CD14-positive monocyte (primary cell): ENCODE results near the gene PTGDS. TPM values are rescaled to one million over a fixed set of nuclear protein-coding genes. Genes with fewer than 3 reads are reported as not detected.

ENCODE experiments used
- DNase-seq, 3 donors: peaks; one replicate each; pipeline ENCODE4 v3.0.0-alpha.2; 2011 to 2022
- H2AFZ ChIP-seq: 2 replicates; pipeline ENCODE4 v1.6.0; 2012; ENCODE audit warnings: mild to moderate bottlenecking, low read depth, low read length, inconsistent platforms; ENCODE audit not compliant: insufficient read depth, poor library complexity, severe bottlenecking
- H3K27ac ChIP-seq, 2 donors: 1 replicate in 1 of 2; 2 replicates in 1 of 2; pipeline ENCODE4 v1.5.1; 2012 to 2013; ENCODE audit warnings: low read length in 2 of 2, control low read depth in 1 of 2, inconsistent platforms in 1 of 2, low read depth in 1 of 2, mild to moderate bottlenecking in 1 of 2
- H3K27me3 ChIP-seq, 2 donors: one replicate each; pipeline versions ENCODE4 v1.6.0 to v1.6.1; 2011 to 2013; ENCODE audit warnings: low read length in 2 of 2; ENCODE audit not compliant: control insufficient read depth in 2 of 2, insufficient read depth in 2 of 2
- H3K36me3 ChIP-seq, 2 donors: replicated peaks in 1 of 2; 1 replicate in 1 of 2; 2 replicates in 1 of 2; pipeline versions ENCODE4 v1.5.1 to v1.6.1; 2012 to 2013; ENCODE audit warnings: low read length in 2 of 2, control low read depth in 1 of 2, inconsistent platforms in 1 of 2, mild to moderate bottlenecking in 1 of 2; ENCODE audit not compliant: insufficient read depth in 2 of 2, control insufficient read depth in 1 of 2
- H3K4me1 ChIP-seq, 2 donors: 1 replicate in 1 of 2; 2 replicates in 1 of 2; pipeline versions ENCODE4 v1.5.1 to v1.6.1; 2012 to 2013; ENCODE audit warnings: low read length in 2 of 2, control low read depth in 1 of 2, inconsistent platforms in 1 of 2, mild to moderate bottlenecking in 1 of 2, moderate library complexity in 1 of 2; ENCODE audit not compliant: insufficient read depth in 2 of 2, control insufficient read depth in 1 of 2
- H3K4me2 ChIP-seq: replicated peaks from 2 replicates; pipeline ENCODE3; 2012; ENCODE audit warnings: low read length, moderate library complexity, mild to moderate bottlenecking; ENCODE audit not compliant: poor library complexity, severe bottlenecking; ENCODE audit errors: extremely low read depth
- H3K4me3 ChIP-seq, 3 experiments: fragments of 200-600 bp in 1 of 3; sonication (generic) in 1 of 3; replicated peaks in 1 of 3; 1 replicate in 2 of 3; 2 replicates in 1 of 3; pipeline ENCODE4 v1.5.1; 2011 to 2013; ENCODE audit warnings: low read length in 3 of 3, mild to moderate bottlenecking in 3 of 3, control low read depth in 2 of 3, low read depth in 2 of 3, inconsistent platforms in 1 of 3, moderate library complexity in 1 of 3
- H3K79me2 ChIP-seq: 2 replicates; pipeline ENCODE4 v1.6.0; 2012; ENCODE audit warnings: mild to moderate bottlenecking, control low read depth, inconsistent platforms, low read length, moderate library complexity; ENCODE audit not compliant: insufficient read depth
- H3K9ac ChIP-seq: 2 replicates; pipeline ENCODE4 v1.6.0; 2017; ENCODE audit warnings: low read length, mild to moderate bottlenecking; ENCODE audit not compliant: insufficient read depth, poor library complexity, severe bottlenecking
- H3K9me3 ChIP-seq, 2 donors: replicated peaks in 1 of 2; 1 replicate in 1 of 2; 2 replicates in 1 of 2; pipeline versions ENCODE4 v1.5.1 to v1.6.1; 2012 to 2013; ENCODE audit warnings: low read length in 2 of 2, control low read depth in 1 of 2; ENCODE audit not compliant: control insufficient read depth in 1 of 2, insufficient read depth in 1 of 2
- H4K20me1 ChIP-seq: 2 replicates; pipeline ENCODE4 v1.6.0; 2012; ENCODE audit warnings: mild to moderate bottlenecking, low read length, control low read depth, moderate library complexity; ENCODE audit not compliant: insufficient read depth
- H3K27ac Mint-ChIP-seq, 7 donors: one replicate each; pipeline ENCODE4 v1.8.0; 2020; ENCODE audit warnings: mild to moderate bottlenecking in 7 of 7, mixed read lengths in 7 of 7, moderate library complexity in 6 of 7, inconsistent platforms in 2 of 7
- H3K27me3 Mint-ChIP-seq, 3 donors: one replicate each; pipeline ENCODE4 v1.8.0; 2021 to 2022; ENCODE audit warnings: low read depth in 3 of 3, mild to moderate bottlenecking in 3 of 3, mixed read lengths in 3 of 3, moderate library complexity in 3 of 3, inconsistent platforms in 1 of 3
- H3K36me3 Mint-ChIP-seq, 2 donors: one replicate each; pipeline ENCODE4 v1.8.0; 2020; ENCODE audit warnings: mixed read lengths in 2 of 2, inconsistent platforms in 1 of 2, mild to moderate bottlenecking in 1 of 2
- H3K4me1 Mint-ChIP-seq: one replicate; pipeline ENCODE4 v1.8.0; 2020; ENCODE audit warnings: mild to moderate bottlenecking, mixed read lengths
- H3K4me3 Mint-ChIP-seq, 2 donors: one replicate each; pipeline ENCODE4 v1.8.0; 2020; ENCODE audit warnings: mild to moderate bottlenecking in 2 of 2, mixed read lengths in 2 of 2, moderate library complexity in 1 of 2
- H3K9me3 Mint-ChIP-seq, 7 donors: one replicate each; pipeline ENCODE4 v1.8.0; 2020 to 2022; ENCODE audit warnings: mixed read lengths in 7 of 7, mild to moderate bottlenecking in 6 of 7, moderate library complexity in 6 of 7, inconsistent platforms in 2 of 7
- WGBS: methylation state at CpG from one replicate; pipeline ENCODE4 v1.1.5; 2013; ENCODE audit warnings: missing lambda C conversion rate; ENCODE audit not compliant: insufficient coverage; 5-methylcytosine and 5-hydroxymethylcytosine counted together
- intact Hi-C, 2 donors: fragments of 100-400 bp; cut with micrococcal nuclease; formaldehyde crosslinking; loops; one replicate each; pipeline versions ENCODE4 v1.15.0 to v1.15.1; 2023
- polyA plus RNA-seq, 3 donors: library from polyadenylated mRNA; depleted of rRNA in 1 of 3; unstranded in 2 of 3; stranded (reverse) in 1 of 3; fragments of 300-500 nt in 2 of 3; fragments of >200 nt in 1 of 3; fragmentation: Illumina TruSeq in 2 of 3; gene quantifications; 1 replicate in 2 of 3; 2 replicates in 1 of 3; pipeline ENCODE4 v1.2.3, GENCODE V29; 2012 to 2021
- TF ChIP-seq, protein P1 (sequence below): fragments of 200-600 bp; IDR thresholded peaks from one replicate; pipeline ENCODE4 v1.8.0; 2022; ENCODE audit warnings: antibody characterized with exemption, mild to moderate bottlenecking

The PTGDS gene
- polyA plus RNA-seq, 3 donors: 0.34 to 1.5 TPM; not detected in 1

DNA sequence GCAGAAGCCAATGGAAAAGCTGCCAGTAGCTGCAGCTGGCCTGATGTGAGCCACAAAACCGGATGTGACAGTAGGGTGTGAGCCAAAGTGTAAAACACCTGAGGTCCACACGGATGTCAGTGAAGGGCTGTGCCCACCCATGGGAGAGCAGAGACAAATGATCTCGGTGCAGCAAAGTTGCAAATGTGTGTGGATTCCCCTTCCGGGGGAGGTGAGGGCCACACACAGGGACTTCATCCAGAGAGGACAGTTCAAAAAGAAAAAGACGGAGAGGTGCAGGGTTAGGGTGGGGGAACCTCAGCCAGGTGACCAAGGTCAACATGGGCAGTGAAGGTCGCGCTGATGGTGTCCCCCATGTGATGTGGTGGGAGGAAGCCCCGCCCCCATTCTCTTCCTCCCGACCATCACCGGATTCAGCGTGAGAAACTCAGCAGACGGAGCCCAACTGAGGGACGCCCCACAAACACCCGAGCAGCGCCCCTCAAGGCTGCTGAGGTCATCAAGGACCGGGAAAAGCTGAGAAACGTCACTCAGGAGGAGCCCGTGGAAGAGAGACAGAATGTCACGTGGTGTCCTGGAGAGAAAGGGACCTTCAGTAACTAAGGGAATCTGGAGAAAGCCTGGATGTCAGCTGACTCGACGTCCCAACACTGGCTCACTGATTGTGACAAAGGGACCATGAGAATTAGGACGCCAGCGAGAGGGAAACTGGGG lies 11.4 kb upstream of the PTGDS start:
- Histone ChIP-seq H3K79me2 (no peaks in the 10 kb centered on the region), H3K27me3 (no peaks in the 10 kb centered on the region), H3K36me3 (no peaks in the 10 kb centered on the region), H3K9ac (no peak overlapping the region), H3K4me3 (no peak overlapping the region), H2AFZ (no peak overlapping the region), H3K4me2 (no peak overlapping the region), H3K27ac (no peak overlapping the region), H3K9me3 (no peaks in the 10 kb centered on the region), H4K20me1 (no peaks in the 10 kb centered on the region), H3K4me1 (peaks cover 10 to 17% of the 10 kb centered on the region in 2 donors)
- peaks cover 0 to 2% (median 0%) of the 10 kb centered on the region in 7 donors for H3K9me3 Mint-ChIP-seq
- H3K4me3 Mint-ChIP-seq: peak overlapping the region; percentile 39 to 73
- TF ChIP-seq, protein P1, sequence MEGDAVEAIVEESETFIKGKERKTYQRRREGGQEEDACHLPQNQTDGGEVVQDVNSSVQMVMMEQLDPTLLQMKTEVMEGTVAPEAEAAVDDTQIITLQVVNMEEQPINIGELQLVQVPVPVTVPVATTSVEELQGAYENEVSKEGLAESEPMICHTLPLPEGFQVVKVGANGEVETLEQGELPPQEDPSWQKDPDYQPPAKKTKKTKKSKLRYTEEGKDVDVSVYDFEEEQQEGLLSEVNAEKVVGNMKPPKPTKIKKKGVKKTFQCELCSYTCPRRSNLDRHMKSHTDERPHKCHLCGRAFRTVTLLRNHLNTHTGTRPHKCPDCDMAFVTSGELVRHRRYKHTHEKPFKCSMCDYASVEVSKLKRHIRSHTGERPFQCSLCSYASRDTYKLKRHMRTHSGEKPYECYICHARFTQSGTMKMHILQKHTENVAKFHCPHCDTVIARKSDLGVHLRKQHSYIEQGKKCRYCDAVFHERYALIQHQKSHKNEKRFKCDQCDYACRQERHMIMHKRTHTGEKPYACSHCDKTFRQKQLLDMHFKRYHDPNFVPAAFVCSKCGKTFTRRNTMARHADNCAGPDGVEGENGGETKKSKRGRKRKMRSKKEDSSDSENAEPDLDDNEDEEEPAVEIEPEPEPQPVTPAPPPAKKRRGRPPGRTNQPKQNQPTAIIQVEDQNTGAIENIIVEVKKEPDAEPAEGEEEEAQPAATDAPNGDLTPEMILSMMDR: no peak
- H3K27ac Mint-ChIP-seq: peak overlapping the region in 1 of 7 donors; percentile 54
- peaks cover 16% of the 10 kb centered on the region for H3K4me1 Mint-ChIP-seq
- DNase-seq: peak in 2 of 3 donors; percentile 12 to 52
- H3K36me3 Mint-ChIP-seq: no peaks in the 10 kb centered on the region
- 31% methylated on average over 16 of the region's 23 CpGs for WGBS
- H3K27me3 Mint-ChIP-seq: peaks cover 8 to 18% (median 14%) of the 10 kb centered on the region in 3 donors
- intact Hi-C loops: no loop called here

DNA sequence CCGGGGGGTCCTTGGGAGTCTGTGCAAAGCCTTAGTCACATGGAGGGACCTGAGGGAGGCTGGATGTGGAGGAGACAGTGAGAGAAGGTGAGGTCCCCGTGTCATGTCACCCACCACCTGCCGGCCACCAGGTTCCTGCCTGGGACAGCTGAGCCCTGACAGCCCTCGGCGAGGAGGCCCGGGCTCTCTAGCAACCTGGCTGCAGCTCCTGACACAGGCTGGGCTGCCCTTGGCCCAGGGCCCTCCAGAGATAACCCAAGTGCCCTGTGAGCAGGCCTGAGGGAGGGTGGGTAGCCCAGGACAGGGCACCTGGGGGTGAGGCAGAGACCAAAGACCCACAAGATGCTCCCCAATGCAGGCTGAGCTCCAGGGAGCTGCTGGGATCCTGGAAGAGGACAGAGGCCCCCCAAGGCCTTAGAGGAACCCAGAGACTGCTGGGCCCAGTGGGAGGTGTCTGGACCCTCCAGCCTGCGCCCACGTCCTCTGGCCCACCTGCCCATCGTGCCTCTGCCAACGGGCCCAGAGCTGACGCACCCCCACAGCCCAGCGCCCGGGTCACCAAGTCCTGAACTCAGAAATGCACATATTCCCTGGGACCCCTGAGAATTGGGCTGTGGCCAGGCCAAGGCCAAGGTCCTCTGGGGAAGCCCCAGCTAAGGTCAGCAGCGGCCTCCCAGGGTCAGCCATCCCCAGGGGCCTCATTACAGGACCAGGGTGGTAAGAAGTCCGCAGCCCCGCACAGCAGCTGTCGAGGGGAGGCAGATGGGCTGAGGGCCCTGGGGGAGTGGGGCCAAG lies 8.8 kb upstream of the PTGDS start:
- Mint-ChIP-seq H3K4me3 (no peak overlapping the region), H3K36me3 (no peaks in the 10 kb centered on the region), H3K27me3 (peaks cover 8 to 18% (median 14%) of the 10 kb centered on the region in 3 donors), H3K4me1 (peaks cover 16% of the 10 kb centered on the region), H3K9me3 (no peaks in the 10 kb centered on the region), H3K27ac (no peak overlapping the region)
- TF ChIP-seq, protein P1: no peak
- DNase-seq: no peak
- no peak overlapping the region for H3K27ac ChIP-seq
- intact Hi-C loops: no loop called here
- H3K9me3 ChIP-seq: no peaks in the 10 kb centered on the region
- WGBS: 91% methylated on average over 16 of the region's 17 CpGs
- H3K4me1 ChIP-seq: peaks cover 10 to 17% of the 10 kb centered on the region in 2 donors
- H3K9ac ChIP-seq: no peak overlapping the region
- H3K4me2 ChIP-seq: no peak overlapping the region
- no peak overlapping the region for H2AFZ ChIP-seq
- no peaks in the 10 kb centered on the region for H4K20me1 ChIP-seq
- H3K4me3 ChIP-seq: no peak overlapping the region
- no peaks in the 10 kb centered on the region for H3K27me3 ChIP-seq
- no peaks in the 10 kb centered on the region for H3K36me3 ChIP-seq
- H3K79me2 ChIP-seq: no peaks in the 10 kb centered on the region
